ENCODE measurements around the gene CIAO1.

CIAO1 gene

DNA sequence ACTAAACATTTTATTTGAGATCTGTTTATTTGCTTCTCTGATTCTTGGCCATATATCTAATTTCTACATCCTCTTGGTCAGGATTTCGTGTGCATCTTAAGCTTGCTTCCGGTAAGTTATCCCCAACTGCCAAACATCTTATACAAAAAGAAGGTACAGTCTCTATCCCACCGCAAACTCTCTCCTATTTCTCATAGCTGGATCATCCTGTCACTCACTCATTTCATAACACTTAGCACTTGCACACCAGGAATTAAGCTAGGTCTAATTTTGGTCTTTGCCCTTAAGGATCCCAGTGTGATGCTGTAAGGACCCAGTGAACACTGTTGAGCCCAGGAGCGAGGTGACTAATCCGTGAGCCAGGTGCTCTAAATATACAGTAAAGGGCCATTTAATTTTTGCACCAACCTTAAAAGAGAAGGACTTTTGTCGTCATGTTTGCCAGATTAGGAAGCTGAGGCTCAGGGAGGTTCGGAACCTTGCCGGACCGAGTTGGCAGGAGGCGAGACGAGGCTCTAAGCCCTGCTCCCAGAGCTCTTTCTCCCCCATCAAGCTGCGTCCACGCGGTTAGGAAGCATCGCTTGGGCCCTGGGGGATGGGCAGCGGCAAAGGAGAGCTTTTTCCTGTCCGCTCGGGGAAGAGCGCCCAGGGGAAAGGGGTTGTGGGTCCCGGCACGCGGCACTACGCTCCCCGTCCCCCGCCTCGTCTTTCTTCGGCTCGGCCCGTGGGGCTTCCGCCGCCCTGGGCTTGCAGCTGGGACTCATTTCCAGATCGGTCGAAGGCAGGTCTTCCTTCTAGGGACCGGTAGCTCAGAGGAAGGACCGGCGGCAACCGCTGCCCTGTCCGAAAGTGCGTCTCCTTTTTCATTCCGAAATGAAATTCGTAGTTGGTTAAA is 55.0 kb downstream of the CIAO1 start:
- ATAC-seq, result peak; percentile 57
- Mint-ChIP-seq H3K36me3 (no peaks in the 10 kb centered on the region), H3K4me3 (peak overlapping the region; percentile 96), H3K27me3 (no peaks in the 10 kb centered on the region), H3K9me3 (no peaks in the 10 kb centered on the region), H3K4me1 (peaks cover 50% of the 10 kb centered on the region), H3K27ac (peak overlapping the region; percentile 90)

Data from stimulated activated memory B cell treated with anti-CD40 and anti-IgM and Interleukin-4, amounts not matched to agents 10 μg/mL and 1 μg/mL and 100 μg/mL, for 72 hours (primary cell).